WTC11 (cell line): ENCODE results near the gene FGF14. TPM values are rescaled to one million over a fixed set of nuclear protein-coding genes. Genes with fewer than 3 reads are reported as not detected.

Experiments used
- ATAC-seq: fragments of 200-7000 bp; cut with Tn5 transposase; 2 replicates; pipeline ENCODE4 v1.10.0; 2021; ENCODE audit warnings: mild to moderate bottlenecking, moderate library complexity
- CTCF ChIA-PET: fragments of 300-600 bp; sonication (Branson Sonifier 250); formaldehyde crosslinking; loops from one replicate; lab custom pipeline; 2021; ENCODE audit warnings: antibody characterized with exemption; lab: Charles Lee
- POLR2A ChIA-PET: fragments of 350-600 bp; sonication (Branson Sonifier 250); formaldehyde crosslinking; loops from one replicate; lab custom pipeline; 2021; ENCODE audit warnings: antibody characterized with exemption; lab: Charles Lee
- DNase-seq: peaks from one replicate; pipeline ENCODE4 v3.0.0; 2021; ENCODE audit warnings: low spot score
- H3K27ac Mint-ChIP-seq: 2 replicates; pipeline ENCODE4 v1.8.0; 2021; ENCODE audit warnings: mixed read lengths
- H3K27me3 Mint-ChIP-seq: 2 replicates; pipeline ENCODE4 v1.8.0; 2021; ENCODE audit warnings: low read depth, mild to moderate bottlenecking, moderate library complexity, mixed read lengths
- H3K36me3 Mint-ChIP-seq: 2 replicates; pipeline ENCODE4 v1.8.0; 2021; ENCODE audit warnings: mixed read lengths
- H3K4me1 Mint-ChIP-seq: 2 replicates; pipeline ENCODE4 v1.8.0; 2022; ENCODE audit warnings: mixed read lengths
- H3K4me3 Mint-ChIP-seq: 2 replicates; pipeline ENCODE4 v1.8.0; 2021; ENCODE audit warnings: mild to moderate bottlenecking, moderate library complexity, mixed read lengths
- H3K9me3 Mint-ChIP-seq: 2 replicates; pipeline ENCODE4 v1.8.0; 2021; ENCODE audit warnings: mixed read lengths
- AFF4 ChIP-seq: sonication (generic); formaldehyde crosslinking; IDR thresholded peaks from 2 replicates; pipeline ENCODE4 v1.8.1; 2023; ENCODE audit warnings: mild to moderate bottlenecking, missing genetic modification reagents, borderline replicate concordance
- CREB1 ChIP-seq: sonication (generic); formaldehyde crosslinking; IDR thresholded peaks from 2 replicates; pipeline ENCODE4 v1.8.0; 2023; ENCODE audit warnings: mild to moderate bottlenecking, missing genetic modification reagents
- CREM ChIP-seq: sonication (generic); formaldehyde crosslinking; IDR thresholded peaks from 2 replicates; pipeline ENCODE4 v1.8.1; 2022; ENCODE audit warnings: mild to moderate bottlenecking, missing genetic modification reagents, moderate library complexity
- EMX1 ChIP-seq: fragments of 250-450 bp; sonication (Bioruptor Pico); IDR thresholded peaks from 2 replicates; pipeline ENCODE4 v1.8.0; 2021; ENCODE audit warnings: mild to moderate bottlenecking
- FOXK1 ChIP-seq: sonication (generic); formaldehyde crosslinking; IDR thresholded peaks from 2 replicates; pipeline ENCODE4 v1.8.0; 2022; ENCODE audit warnings: mild to moderate bottlenecking, moderate library complexity, missing genetic modification reagents
- GABPB1 ChIP-seq: sonication (generic); formaldehyde crosslinking; IDR thresholded peaks from 2 replicates; pipeline ENCODE4 v1.8.1; 2023; ENCODE audit warnings: mild to moderate bottlenecking, missing genetic modification reagents
- JAZF1 ChIP-seq: fragments of 250-450 bp; sonication (Bioruptor Pico); IDR thresholded peaks from 2 replicates; pipeline ENCODE4 v1.9.0; 2021; ENCODE audit warnings: moderate library complexity, mild to moderate bottlenecking, inconsistent platforms
- NFATC4 ChIP-seq: fragments of 250-450 bp; sonication (Bioruptor Pico); IDR thresholded peaks from 2 replicates; pipeline ENCODE4 v1.9.0; 2021; ENCODE audit warnings: mild to moderate bottlenecking
- PREB ChIP-seq: sonication (generic); formaldehyde crosslinking; IDR thresholded peaks from 2 replicates; pipeline ENCODE4 v1.8.1; 2022; ENCODE audit warnings: mild to moderate bottlenecking, missing genetic modification reagents, moderate library complexity, borderline replicate concordance
- RELA ChIP-seq: sonication (generic); formaldehyde crosslinking; IDR thresholded peaks from 2 replicates; pipeline ENCODE4 v1.8.1; 2022; ENCODE audit warnings: missing genetic modification reagents, mild to moderate bottlenecking, borderline replicate concordance
- TEAD1 ChIP-seq: sonication (generic); formaldehyde crosslinking; IDR thresholded peaks from 2 replicates; pipeline ENCODE4 v1.8.0; 2022; ENCODE audit warnings: mild to moderate bottlenecking, missing genetic modification reagents
- TEAD4 ChIP-seq: sonication (generic); formaldehyde crosslinking; IDR thresholded peaks from 2 replicates; pipeline ENCODE4 v1.8.0; 2022; ENCODE audit warnings: mild to moderate bottlenecking, missing genetic modification reagents
- TP53 ChIP-seq: sonication (generic); formaldehyde crosslinking; IDR thresholded peaks from 2 replicates; pipeline ENCODE4 v1.8.1; 2023; ENCODE audit warnings: mild to moderate bottlenecking, missing genetic modification reagents
- ZBTB21 ChIP-seq: sonication (generic); formaldehyde crosslinking; IDR thresholded peaks from 2 replicates; pipeline ENCODE4 v1.8.1; 2023; ENCODE audit warnings: mild to moderate bottlenecking, missing genetic modification reagents, borderline replicate concordance
- ZNF281 ChIP-seq: sonication (generic); formaldehyde crosslinking; IDR thresholded peaks from 2 replicates; pipeline ENCODE4 v1.8.0; 2023; ENCODE audit warnings: mild to moderate bottlenecking, missing genetic modification reagents
- ZNF423 ChIP-seq: fragments of 250-450 bp; sonication (Bioruptor Pico); IDR thresholded peaks from 2 replicates; pipeline ENCODE4 v2.1.2; 2022; ENCODE audit warnings: mild to moderate bottlenecking, moderate library complexity
- total RNA-seq: library from RNA; stranded (reverse); gene quantifications from 3 replicates; pipeline ENCODE4 v1.2.3, GENCODE V29; 2021
- TF ChIP-seq, protein P1 (sequence below): fragments of 250-450 bp; sonication (Bioruptor Pico); IDR thresholded peaks from 2 replicates; pipeline ENCODE4 v1.9.0; 2021; ENCODE audit warnings: mild to moderate bottlenecking

The FGF14 gene
- total RNA-seq, 1 experiment from 2014 or later = 0.28 TPM

DNA sequence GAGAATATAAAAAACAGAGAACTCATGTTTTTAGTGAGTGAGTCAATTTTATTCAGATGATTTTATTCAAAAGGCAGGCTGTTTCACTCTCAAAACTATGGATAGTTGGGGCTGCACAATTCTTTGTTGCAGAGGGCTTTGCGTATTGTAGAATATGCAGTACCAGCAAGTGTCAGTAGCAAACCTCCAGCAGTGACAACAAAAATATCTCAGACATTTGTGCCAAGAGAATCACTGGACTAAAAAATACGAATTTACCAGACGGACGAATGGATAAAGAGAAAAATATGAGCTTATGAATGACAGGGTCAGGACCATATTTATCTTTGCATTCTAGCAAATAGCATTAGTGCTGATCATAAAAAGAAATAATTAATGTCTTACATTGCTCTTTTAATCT, 359.1 kb downstream of the FGF14 start (continued):
- TF ChIP-seq ZNF281 (CRISPR knock-in tag) = no peak
- TF ChIP-seq PREB = no peak
- TF ChIP-seq TP53 = no peak
- no peak for TF ChIP-seq EMX1 (CRISPR knock-in tag)
- TF ChIP-seq, all 79 proteins: peak for 0

DNA sequence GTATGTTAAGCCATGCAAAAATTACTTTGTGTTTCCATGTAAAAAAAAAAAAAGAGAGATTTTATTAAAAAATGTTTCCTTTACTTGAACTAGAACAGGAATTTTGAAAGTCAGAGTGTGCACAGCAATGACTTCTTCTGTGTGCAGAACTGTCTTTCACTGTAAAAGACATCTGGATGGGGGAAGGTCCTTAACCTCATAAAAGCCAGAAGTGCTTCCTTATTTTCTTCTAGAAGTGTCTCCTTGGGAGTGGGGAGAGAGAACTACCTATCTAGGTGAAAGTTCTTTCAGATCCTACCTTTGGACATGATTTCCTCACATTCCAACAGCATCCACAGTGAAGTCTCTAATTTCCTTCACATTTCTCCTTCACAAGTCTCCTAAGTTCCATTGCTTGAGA, 360.3 kb downstream of the FGF14 start:
- H3K27ac Mint-ChIP-seq = no peak overlapping the region
- ChIA-PET POLR2A (no interaction called here), CTCF (no interaction called here)
- ATAC-seq = no peak
- H3K9me3 Mint-ChIP-seq = no peaks in the 10 kb centered on the region
- H3K4me1 Mint-ChIP-seq = no peaks in the 10 kb centered on the region; the same call in 1 of the 2 replicates
- H3K4me3 Mint-ChIP-seq = no peak overlapping the region
- H3K36me3 Mint-ChIP-seq = no peaks in the 10 kb centered on the region
- DNase-seq = no peak
- H3K27me3 Mint-ChIP-seq = no peaks in the 10 kb centered on the region
- TF ChIP-seq JAZF1 = no peak
- no peak for TF ChIP-seq AFF4 (CRISPR knock-in tag)
- TF ChIP-seq GABPB1 = no peak

DNA sequence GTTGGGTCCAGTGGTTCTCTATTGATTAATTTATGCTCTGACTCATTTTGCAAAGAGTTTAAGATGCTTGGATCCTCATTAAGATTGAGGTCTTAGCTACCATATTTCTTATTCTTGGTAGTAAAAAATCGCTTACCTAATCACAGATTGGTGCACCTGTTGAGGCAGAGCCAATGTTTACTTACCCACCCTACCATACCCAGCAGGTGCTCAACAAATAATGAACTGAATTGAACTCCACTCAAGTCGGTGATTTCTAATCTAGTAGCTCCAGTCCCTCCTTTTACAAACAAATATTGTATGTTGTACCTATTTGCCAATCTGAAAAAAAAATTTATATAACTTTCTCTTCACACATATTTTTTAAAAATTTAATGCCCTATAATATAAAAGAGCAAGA, 361.0 kb downstream of the FGF14 start:
- TF ChIP-seq CREM (CRISPR knock-in tag) (no peak), CREB1 (CRISPR knock-in tag) (no peak), TEAD4 (CRISPR knock-in tag) (no peak), JAZF1 (no peak), NFATC4 (CRISPR knock-in tag) (no peak), RELA (no peak), ZNF423 (CRISPR knock-in tag) (no peak), TEAD1 (CRISPR knock-in tag) (no peak), FOXK1 (no peak), ZBTB21 (CRISPR knock-in tag) (no peak)
- TF ChIP-seq, protein P1, sequence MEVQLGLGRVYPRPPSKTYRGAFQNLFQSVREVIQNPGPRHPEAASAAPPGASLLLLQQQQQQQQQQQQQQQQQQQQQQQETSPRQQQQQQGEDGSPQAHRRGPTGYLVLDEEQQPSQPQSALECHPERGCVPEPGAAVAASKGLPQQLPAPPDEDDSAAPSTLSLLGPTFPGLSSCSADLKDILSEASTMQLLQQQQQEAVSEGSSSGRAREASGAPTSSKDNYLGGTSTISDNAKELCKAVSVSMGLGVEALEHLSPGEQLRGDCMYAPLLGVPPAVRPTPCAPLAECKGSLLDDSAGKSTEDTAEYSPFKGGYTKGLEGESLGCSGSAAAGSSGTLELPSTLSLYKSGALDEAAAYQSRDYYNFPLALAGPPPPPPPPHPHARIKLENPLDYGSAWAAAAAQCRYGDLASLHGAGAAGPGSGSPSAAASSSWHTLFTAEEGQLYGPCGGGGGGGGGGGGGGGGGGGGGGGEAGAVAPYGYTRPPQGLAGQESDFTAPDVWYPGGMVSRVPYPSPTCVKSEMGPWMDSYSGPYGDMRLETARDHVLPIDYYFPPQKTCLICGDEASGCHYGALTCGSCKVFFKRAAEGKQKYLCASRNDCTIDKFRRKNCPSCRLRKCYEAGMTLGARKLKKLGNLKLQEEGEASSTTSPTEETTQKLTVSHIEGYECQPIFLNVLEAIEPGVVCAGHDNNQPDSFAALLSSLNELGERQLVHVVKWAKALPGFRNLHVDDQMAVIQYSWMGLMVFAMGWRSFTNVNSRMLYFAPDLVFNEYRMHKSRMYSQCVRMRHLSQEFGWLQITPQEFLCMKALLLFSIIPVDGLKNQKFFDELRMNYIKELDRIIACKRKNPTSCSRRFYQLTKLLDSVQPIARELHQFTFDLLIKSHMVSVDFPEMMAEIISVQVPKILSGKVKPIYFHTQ = no peak
- Mint-ChIP-seq H3K27ac (no peak overlapping the region), H3K36me3 (no peaks in the 10 kb centered on the region), H3K9me3 (no peaks in the 10 kb centered on the region), H3K27me3 (no peaks in the 10 kb centered on the region), H3K4me3 (no peak overlapping the region), H3K4me1 (no peaks in the 10 kb centered on the region; the same call in 1 of the 2 replicates)
- CTCF ChIA-PET = no interaction called here
- no peak for ATAC-seq
- DNase-seq = no peak
- POLR2A ChIA-PET = no interaction called here
